ENCODE results near the gene TARM1.

DNA sequence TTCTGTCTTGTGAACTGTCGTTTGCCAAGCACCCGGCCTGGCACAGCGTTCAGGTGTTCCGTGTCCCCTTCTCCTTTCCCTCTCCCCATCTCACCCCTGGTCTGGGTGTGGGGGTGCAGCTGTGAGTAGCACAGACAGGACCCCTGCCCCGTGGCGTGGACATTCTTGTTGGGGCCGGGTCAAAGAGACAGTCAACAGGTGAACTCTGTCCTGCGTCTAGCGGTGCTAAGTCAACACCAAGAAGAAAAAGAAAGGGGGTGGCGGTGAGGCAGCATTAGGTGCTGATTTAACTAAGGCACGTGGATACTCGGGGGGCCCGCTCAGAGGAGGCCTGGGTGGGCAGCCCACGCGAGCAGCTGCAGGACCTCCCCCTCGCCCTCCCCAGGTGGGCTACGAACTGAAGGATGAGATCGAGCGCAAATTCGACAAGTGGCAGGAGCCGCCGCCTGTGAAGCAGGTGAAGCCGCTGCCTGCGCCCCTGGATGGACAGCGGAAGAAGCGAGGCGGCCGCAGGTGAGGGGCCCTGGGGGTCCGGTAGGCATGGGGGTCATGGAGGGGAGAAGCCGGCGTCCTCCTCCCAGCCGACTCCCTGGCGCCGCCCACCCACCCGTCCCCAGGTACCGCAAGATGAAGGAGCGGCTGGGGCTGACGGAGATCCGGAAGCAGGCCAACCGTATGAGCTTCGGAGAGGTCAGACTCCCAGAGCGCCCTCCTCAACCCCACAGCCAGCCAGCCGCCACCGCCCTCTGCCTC, 46.7 kb upstream of the TARM1 start:
- TF ChIP-seq ZNF510 (tag by site-specific recombination; IDR thresholded peaks at IDR 0.05; ENCODE audit: insufficient replicate concordance) = no peak
- TF ChIP-seq, protein P1, sequence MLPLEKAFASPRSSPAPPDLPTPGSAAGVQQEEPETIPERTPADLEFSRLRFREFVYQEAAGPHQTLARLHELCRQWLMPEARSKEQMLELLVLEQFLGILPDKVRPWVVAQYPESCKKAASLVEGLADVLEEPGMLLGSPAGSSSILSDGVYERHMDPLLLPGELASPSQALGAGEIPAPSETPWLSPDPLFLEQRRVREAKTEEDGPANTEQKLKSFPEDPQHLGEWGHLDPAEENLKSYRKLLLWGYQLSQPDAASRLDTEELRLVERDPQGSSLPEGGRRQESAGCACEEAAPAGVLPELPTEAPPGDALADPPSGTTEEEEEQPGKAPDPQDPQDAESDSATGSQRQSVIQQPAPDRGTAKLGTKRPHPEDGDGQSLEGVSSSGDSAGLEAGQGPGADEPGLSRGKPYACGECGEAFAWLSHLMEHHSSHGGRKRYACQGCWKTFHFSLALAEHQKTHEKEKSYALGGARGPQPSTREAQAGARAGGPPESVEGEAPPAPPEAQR (tag by site-specific recombination; IDR thresholded peaks at IDR 0.05) = no peak
- TF ChIP-seq, protein P2, sequence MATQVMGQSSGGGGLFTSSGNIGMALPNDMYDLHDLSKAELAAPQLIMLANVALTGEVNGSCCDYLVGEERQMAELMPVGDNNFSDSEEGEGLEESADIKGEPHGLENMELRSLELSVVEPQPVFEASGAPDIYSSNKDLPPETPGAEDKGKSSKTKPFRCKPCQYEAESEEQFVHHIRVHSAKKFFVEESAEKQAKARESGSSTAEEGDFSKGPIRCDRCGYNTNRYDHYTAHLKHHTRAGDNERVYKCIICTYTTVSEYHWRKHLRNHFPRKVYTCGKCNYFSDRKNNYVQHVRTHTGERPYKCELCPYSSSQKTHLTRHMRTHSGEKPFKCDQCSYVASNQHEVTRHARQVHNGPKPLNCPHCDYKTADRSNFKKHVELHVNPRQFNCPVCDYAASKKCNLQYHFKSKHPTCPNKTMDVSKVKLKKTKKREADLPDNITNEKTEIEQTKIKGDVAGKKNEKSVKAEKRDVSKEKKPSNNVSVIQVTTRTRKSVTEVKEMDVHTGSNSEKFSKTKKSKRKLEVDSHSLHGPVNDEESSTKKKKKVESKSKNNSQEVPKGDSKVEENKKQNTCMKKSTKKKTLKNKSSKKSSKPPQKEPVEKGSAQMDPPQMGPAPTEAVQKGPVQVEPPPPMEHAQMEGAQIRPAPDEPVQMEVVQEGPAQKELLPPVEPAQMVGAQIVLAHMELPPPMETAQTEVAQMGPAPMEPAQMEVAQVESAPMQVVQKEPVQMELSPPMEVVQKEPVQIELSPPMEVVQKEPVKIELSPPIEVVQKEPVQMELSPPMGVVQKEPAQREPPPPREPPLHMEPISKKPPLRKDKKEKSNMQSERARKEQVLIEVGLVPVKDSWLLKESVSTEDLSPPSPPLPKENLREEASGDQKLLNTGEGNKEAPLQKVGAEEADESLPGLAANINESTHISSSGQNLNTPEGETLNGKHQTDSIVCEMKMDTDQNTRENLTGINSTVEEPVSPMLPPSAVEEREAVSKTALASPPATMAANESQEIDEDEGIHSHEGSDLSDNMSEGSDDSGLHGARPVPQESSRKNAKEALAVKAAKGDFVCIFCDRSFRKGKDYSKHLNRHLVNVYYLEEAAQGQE (tag by site-specific recombination; IDR thresholded peaks at IDR 0.05) = no peak
- TF ChIP-seq, protein P3, sequence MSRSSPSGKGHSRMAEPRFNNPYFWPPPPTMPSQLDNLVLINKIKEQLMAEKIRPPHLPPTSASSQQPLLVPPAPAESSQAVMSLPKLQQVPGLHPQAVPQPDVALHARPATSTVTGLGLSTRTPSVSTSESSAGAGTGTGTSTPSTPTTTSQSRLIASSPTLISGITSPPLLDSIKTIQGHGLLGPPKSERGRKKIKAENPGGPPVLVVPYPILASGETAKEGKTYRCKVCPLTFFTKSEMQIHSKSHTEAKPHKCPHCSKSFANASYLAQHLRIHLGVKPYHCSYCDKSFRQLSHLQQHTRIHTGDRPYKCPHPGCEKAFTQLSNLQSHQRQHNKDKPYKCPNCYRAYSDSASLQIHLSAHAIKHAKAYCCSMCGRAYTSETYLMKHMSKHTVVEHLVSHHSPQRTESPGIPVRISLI (tag by site-specific recombination; IDR thresholded peaks at IDR 0.05) = no peak
- TF ChIP-seq ZNF629 (tag by site-specific recombination; IDR thresholded peaks at IDR 0.05) = no peak

Measured in HEK293 (cell line).